IPS-18c (cell line): ENCODE data around the gene CCDC97.

ENCODE experiments used
- H3K4me3 ChIP-seq: 2 replicates; pipeline ENCODE4 v1.7.0; 2013; ENCODE audit warnings: low read depth, mild to moderate bottlenecking, low read length, moderate library complexity; ENCODE audit not compliant: insufficient read depth
- H3K9me3 ChIP-seq: one replicate; pipeline ENCODE4 v1.6.1; 2013; ENCODE audit warnings: mild to moderate bottlenecking, low read length, moderate library complexity; ENCODE audit not compliant: control insufficient read depth, insufficient read depth

The CCDC97 gene

DNA sequence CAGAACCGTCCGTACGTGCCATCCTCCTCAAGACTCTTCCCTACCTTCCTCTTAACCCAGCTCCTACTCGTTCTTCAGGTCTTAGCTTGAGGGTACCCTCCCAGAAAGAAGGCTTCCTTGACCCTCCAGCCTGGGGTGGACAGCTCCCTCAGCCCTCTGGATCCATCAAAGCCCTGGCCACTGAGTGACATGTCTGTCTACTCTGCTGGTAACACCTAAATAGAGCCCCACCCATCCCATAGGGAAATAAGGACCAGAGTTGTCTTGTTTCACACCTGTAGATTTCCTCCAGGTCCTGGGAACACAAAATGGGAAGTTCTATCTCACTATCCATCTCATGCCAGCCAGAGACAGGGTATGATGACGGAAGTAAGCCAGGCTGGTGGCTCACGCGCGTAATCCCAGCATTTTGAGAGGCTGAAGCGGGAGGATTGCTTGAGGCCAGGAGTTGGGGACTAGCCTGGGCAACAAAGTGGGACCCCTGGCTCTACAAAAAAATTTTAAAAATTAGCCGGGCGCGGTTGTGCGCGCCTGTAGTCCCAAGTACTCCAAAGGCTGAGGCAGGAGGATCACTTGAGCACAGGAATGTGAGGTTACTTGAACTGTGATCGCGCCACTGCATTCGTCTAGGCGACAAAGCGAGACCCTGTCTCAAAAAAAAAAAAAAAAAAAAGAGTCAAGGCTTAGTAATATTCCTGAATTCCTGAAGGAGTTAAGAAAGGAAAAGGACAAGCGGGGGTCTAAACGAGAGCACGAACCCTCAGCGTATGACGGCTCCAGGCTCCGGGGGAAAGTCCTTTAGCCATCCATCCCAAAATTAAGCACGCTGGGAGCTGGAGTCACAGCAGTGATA is 566 bp upstream of the CCDC97 start:
- Histone ChIP-seq H3K9me3 (peaks cover 2% of the 10 kb centered on the region), H3K4me3 (peak overlapping the region; percentile 88)

DNA sequence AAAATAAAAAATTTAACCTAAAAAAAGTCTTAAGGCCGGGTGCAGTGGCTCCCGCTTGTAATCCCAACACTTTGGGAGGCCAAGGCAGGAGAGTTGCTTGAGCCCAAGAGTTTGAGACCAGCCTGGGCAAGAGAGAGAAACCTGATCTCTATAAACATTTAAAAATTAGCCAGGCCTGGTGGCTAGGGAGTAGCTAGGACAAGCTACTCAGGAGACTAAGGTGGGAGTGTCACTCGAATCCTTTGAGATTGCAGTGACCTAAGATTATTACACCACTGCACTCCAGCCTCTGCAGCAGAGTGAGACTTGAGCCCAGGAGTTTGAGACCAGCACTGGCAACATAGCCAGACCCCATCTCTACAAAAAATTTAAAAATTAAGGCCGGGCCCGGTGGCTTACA is 1.1 kb downstream of the CCDC97 start:
- Histone ChIP-seq H3K9me3 (peaks cover 2% of the 10 kb centered on the region), H3K4me3 (peak overlapping the region; percentile 88; the same call in 1 of the 2 replicates)

DNA sequence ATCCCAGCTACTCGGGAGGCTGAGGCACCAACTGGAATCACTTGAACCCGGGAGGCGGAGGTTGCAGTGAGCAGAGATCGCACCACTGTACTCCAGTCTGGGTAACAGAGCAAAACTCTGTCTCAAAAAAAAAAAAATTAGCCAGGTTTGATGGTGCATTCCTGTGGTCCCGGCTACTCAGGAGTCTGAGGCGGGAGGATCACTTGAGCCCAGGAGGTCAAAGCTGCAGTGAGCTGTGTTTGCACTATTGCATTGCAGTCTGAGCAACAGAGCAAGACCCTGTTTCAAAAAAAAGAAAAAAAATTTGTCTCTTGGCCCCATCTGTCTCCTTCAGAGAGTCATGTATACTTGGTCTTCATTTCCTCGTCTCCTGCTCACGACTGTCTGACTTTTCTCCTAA is 1.6 kb downstream of the CCDC97 start:
- Histone ChIP-seq H3K4me3 (no peak overlapping the region), H3K9me3 (no peaks in the 10 kb centered on the region)

GRCh38 chr19:41316306-41316920 is 6.4 kb downstream of the CCDC97 start:
- Histone ChIP-seq H3K4me3 (no peak overlapping the region), H3K9me3 (no peaks in the 10 kb centered on the region)

- H3K4me3 ChIP-seq: no peak overlapping the region
- H3K9me3 ChIP-seq: no peaks in the 10 kb centered on the region
These were observed 8.9 kb downstream of the CCDC97 start for GRCh38 chr19:41318696-41319499.

DNA sequence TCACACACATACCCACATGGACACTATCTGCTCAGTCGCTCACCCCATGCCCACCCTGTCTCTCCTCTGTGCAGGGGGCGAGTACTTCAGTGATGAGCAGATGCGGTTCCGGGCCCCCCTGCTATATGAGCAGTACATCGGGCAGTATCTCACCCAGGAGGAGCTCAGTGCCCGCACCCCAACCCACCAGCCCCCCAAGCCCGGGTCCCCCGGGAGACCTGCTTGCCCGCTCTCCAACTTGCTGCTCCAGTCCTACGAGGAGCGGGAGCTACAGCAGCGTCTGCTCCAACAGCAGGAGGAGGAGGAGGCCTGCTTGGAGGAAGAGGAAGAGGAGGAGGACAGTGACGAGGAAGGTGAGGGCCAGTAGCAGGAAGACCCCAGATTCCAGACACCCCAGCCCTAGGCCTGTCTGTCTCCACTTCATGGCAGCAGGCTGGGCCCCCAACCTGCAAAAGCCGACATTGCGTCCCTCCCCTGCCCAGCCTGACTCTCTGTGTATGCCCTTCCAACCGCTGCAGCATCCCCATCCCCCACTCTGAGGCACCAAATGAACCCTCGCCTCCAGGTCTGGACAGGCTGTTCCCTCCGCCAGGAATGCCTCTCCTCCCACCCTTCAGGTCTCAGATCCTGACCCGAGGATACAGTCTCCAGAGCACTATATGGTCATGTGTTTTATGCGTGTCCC is 9.7 kb downstream of the CCDC97 start:
- Histone ChIP-seq H3K9me3 (no peaks in the 10 kb centered on the region), H3K4me3 (no peak overlapping the region)

- no peak overlapping the region for H3K4me3 ChIP-seq
- no peaks in the 10 kb centered on the region for H3K9me3 ChIP-seq
These were observed 10.2 kb downstream of the CCDC97 start for GRCh38 chr19:41320185-41320518.

DNA sequence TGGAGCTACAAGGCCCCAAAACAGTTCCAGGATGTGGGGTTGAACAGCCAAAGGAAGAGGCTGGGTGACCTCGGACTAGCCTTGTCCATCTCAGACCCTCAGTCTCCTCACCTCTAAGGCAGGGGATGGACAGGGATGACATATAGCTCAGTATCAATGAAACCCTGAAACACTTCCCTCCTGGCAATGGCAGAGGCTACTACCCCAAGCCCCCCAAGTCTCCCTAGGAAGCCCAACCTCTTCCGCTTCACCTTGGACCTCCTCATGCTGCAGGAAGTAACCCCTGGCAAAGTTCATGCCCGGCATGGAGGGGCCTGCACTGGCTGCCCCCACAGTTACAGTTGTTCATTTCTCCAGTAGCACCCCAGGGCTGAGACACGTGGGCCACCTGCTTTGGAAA is 10.6 kb downstream of the CCDC97 start:
- Histone ChIP-seq H3K9me3 (no peaks in the 10 kb centered on the region), H3K4me3 (no peak overlapping the region)

- Histone ChIP-seq H3K4me3 (no peak overlapping the region), H3K9me3 (no peaks in the 10 kb centered on the region)
These were observed 11.2 kb downstream of the CCDC97 start for GRCh38 chr19:41321204-41321599.

DNA sequence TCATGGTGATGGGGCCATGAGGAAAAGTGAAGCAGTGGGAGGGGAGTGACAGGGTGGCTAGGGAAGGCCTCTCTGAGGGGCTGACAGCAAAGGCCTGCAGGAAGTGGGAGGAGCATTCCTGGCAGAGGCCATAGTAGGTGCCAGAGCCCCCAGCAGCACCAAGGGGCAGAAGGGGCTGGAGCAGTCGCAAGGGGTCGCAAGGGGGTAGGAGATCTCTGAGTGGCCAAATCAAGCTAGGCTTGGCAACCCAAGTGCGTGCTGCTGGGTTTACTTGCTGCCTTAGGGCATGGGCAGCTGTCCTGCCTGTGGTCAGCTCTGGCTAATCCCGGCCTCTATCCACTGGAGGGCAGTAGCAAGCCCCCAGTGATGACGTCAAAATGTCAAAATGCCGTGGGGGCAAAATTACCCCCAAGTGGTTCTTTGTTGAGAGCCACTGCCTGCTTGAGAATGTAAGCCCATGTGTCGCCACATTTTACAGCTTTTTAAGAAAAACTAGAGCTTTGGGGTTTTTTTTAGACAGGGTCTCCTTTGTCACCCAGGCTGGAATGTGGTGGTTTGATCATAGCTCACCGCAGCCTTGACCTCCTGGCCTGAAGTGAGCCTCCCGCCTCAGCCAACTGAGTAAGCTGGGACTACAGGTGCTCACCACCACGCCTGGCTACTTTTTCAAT is 11.8 kb downstream of the CCDC97 start:
- H3K9me3 ChIP-seq: no peaks in the 10 kb centered on the region
- H3K4me3 ChIP-seq: no peak overlapping the region

- Histone ChIP-seq H3K4me3 (no peak overlapping the region), H3K9me3 (no peaks in the 10 kb centered on the region)
These were observed 12.5 kb downstream of the CCDC97 start for GRCh38 chr19:41322451-41322850.

DNA sequence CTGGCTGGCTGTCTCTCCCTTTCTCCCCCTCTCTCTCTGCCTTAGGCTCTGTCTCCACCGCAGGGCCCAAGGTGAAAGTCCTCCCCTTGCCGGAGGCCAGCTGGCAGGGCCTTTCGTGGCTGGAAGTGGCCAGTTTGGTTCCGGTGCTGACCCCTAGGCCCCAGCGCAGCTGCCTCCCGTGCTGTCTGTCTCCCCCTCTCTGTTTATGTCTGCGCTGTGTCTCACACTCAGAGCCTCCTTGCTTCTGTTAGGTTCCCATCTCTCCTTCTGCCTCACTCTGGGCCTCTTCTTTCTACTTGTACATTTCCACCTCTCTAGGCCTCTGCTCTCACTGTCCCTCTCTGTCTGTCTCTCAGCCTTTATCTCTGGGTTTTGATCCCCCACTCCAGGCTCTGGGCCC is 13.1 kb downstream of the CCDC97 start:
- peak overlapping the region; percentile 16; the same call in 1 of the 2 replicates for H3K4me3 ChIP-seq
- no peaks in the 10 kb centered on the region for H3K9me3 ChIP-seq

DNA sequence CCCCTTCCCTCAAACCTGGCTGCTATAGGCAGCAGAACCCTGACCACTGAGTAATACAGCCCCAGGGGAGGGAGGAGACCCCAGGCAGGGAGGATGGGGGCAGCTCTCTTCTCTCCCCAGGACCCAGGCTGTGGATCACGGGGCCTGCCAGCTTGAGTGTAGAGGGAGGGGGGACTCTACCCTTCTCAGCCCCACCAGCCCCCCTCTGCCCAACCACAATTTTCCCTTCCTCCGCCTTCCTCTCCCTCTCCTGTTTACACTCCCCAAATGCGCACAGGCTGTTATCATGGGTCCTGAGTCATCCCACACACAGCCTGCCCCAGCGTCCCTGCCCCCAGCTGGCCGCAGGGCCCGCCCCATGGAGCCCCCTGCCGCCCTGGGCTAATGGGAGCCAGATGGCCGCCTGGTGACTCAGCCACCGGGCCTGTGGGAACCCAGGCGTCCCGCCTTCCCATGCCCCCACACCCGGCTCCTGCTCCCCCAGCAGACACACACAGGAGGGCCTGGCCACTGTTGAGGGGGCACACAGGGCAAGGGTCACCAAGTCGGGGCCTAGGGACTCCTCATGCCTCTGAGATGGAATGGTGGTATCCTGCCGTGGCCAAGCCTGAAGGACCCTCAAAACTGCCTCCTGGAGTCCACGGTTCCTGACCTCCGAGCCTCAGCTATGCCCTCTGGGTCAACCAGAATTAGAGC is 13.6 kb downstream of the CCDC97 start:
- Histone ChIP-seq H3K4me3 (peak overlapping the region; percentile 16; the same call in 1 of the 2 replicates), H3K9me3 (no peaks in the 10 kb centered on the region)

DNA sequence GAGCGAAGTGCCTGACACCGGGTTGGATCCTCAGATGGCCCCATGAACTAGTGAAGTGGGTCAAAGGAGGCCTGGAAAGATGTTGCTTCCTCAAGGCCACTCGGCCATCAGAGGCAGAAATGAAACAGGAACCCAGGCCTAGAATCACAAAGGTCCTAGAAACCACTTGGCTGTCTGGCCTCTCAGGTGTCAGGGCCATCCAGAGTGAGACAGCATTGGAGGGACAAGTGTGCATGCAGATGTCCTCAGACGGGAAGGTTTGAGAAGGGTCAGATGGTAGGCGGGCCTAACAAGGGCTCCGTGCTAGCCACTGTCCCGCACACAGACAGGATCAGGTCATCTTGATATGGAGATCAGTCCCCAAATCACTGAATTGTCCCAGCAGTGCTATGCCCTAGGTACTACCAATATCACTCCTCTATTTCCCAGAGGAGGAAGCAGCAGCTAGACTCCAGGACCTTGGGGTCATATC is 14.3 kb downstream of the CCDC97 start:
- Histone ChIP-seq H3K9me3 (no peaks in the 10 kb centered on the region), H3K4me3 (0 out of 2 replicates have a peak overlapping the region, but pooled peaks have one; percentile 32)

- Histone ChIP-seq H3K9me3 (no peaks in the 10 kb centered on the region), H3K4me3 (peak overlapping the region; percentile 32)
These were observed 15.1 kb downstream of the CCDC97 start for GRCh38 chr19:41324921-41325639.

GRCh38 chr19:41325640-41325946 is 15.6 kb downstream of the CCDC97 start:
- H3K9me3 ChIP-seq: no peaks in the 10 kb centered on the region
- peak overlapping the region; percentile 32; the same call in 1 of the 2 replicates for H3K4me3 ChIP-seq
